Measurements from ENCODE around the gene ASTL. TPM values are rescaled to one million over a fixed set of nuclear protein-coding genes. Genes with fewer than 3 reads are reported as not detected.

Gene ASTL
- polyA plus RNA-seq, 1 donor: 0.04 TPM

GRCh38 chr2:96159084-96159830, 21.0 kb upstream of the ASTL start:
- no peaks in the 10 kb centered on the region for H3K27me3 ChIP-seq (ENCODE audit: control insufficient read depth, insufficient read depth, low read length)
- no peaks in the 10 kb centered on the region for H3K4me1 ChIP-seq (ENCODE audit: control insufficient read depth, insufficient read depth, low read length)
- no CpG with 5 or more reads among the region's 17 CpGs for WGBS (ENCODE audit: insufficient coverage, low lambda C conversion rate)
- H3K4me3 ChIP-seq (ENCODE audit: low read length): no peak overlapping the region
- no peaks in the 10 kb centered on the region for H3K9me3 ChIP-seq (ENCODE audit: control insufficient read depth, low read depth, low read length)
- H3K36me3 ChIP-seq (ENCODE audit: control insufficient read depth, insufficient read depth, low read length): no peaks in the 10 kb centered on the region
- no peak for DNase-seq
- no peak overlapping the region for H3K27ac ChIP-seq (ENCODE audit: low read length)

- no peak overlapping the region for H3K27ac ChIP-seq (ENCODE audit: low read length)
Observed at GRCh38 chr2:96158554-96158940, 20.2 kb upstream of the ASTL start.

DNA sequence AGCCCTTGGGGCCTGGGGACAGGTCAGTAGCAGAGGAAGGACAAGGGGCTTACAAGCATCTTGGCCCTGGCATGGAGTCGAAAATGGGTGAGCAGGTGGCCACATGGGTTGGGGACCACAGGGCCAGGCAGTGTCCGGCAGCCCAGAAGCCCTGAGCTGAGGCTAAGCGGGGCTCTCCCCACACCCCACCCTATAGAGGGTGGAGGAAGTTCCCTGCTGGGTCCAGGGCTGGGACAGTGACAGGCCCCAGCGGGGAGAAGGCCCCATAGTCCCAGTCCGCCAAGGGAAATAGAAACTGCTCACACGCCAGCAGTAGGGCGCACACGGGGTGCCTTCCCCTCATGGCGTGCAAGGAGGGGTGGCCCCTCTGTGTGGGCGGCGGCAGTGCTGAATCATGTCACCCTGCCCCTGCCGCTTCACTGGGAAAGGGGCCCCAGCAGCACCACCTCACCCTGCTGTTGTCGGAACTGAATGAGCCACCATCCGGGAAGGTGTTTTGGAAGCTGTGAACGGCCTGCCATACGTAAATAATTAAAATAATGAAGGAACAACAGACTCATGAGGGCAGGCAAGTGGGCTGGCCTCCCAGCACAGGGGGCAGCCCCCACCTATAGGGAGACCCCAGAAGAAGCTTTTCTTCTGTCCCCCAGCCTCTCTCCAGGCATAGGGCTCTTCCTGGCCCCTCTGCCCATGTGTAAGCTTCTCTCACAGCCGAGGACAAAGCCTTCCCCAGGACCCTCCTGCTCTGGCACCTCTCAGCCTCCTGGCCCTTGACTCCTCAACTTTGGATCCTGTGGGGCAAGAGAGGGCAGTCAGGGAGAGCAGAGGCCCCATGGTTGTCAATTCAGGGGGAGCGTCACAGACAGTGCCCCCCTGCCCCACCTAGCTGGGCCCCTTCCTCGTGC, 19.6 kb upstream of the ASTL start:
- no peaks in the 10 kb centered on the region for H3K9me3 ChIP-seq (ENCODE audit: control insufficient read depth, low read depth, low read length)
- DNase-seq: peak in 1 of 2 donors; percentile 77
- no peaks in the 10 kb centered on the region for H3K36me3 ChIP-seq (ENCODE audit: control insufficient read depth, insufficient read depth, low read length)
- no peaks in the 10 kb centered on the region for H3K4me1 ChIP-seq (ENCODE audit: control insufficient read depth, insufficient read depth, low read length)
- no CpG with 5 or more reads among the region's 19 CpGs for WGBS (ENCODE audit: insufficient coverage, low lambda C conversion rate)
- H3K4me3 ChIP-seq (ENCODE audit: low read length): no peak overlapping the region
- H3K27ac ChIP-seq (ENCODE audit: low read length): no peak overlapping the region
- H3K27me3 ChIP-seq (ENCODE audit: control insufficient read depth, insufficient read depth, low read length): no peaks in the 10 kb centered on the region

More at GRCh38 chr2:96158554-96158940, 20.2 kb upstream of the ASTL start:
- no CpG with 5 or more reads among the region's 14 CpGs for WGBS (ENCODE audit: insufficient coverage, low lambda C conversion rate)
- H3K36me3 ChIP-seq (ENCODE audit: control insufficient read depth, insufficient read depth, low read length): no peaks in the 10 kb centered on the region
- H3K27me3 ChIP-seq (ENCODE audit: control insufficient read depth, insufficient read depth, low read length): no peaks in the 10 kb centered on the region
- no peak for DNase-seq
- H3K4me3 ChIP-seq (ENCODE audit: low read length): no peak overlapping the region
- H3K4me1 ChIP-seq (ENCODE audit: control insufficient read depth, insufficient read depth, low read length): no peaks in the 10 kb centered on the region
- H3K9me3 ChIP-seq (ENCODE audit: control insufficient read depth, low read depth, low read length): no peaks in the 10 kb centered on the region

DNA sequence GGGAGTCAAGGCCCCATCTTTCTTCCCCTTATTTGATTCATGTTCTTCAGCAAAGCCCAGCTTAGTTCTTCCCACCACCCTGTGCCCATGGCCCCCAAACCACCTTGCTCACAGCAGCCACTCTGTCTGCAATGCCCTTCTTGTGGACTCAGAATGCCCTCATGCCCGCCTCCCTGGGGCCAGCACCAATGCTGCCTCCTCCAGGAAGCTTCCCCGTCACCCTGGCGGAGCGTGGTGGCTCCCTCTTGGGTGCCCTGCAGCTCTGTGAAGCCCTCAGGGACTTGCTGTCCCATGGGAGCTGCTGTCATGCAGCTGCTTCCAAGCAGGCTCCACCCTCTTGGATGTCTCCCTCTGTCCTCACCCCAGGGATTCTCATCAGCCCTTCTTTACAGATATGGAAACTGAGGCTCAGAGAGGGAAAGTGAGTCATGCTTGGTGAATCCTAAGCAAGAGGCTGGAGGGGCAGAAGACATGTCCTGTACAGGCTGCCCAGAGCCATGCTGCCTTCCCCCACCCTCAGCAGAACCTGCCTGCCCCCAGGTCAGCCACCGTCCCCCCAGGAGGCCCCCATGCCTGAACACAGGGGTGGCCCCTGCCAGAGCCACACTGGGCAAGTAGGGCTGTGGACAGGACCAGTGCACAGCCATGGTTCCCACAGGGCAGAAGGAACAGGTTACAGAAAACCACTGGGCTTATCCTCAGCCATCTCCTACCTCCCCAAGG, 18.8 kb upstream of the ASTL start:
- Histone ChIP-seq H3K27ac (ENCODE audit: low read length) (no peak overlapping the region), H3K9me3 (ENCODE audit: control insufficient read depth, low read depth, low read length) (no peaks in the 10 kb centered on the region), H3K4me1 (ENCODE audit: control insufficient read depth, insufficient read depth, low read length) (no peaks in the 10 kb centered on the region), H3K36me3 (ENCODE audit: control insufficient read depth, insufficient read depth, low read length) (no peaks in the 10 kb centered on the region), H3K4me3 (ENCODE audit: low read length) (no peak overlapping the region), H3K27me3 (ENCODE audit: control insufficient read depth, insufficient read depth, low read length) (no peaks in the 10 kb centered on the region)
- WGBS (ENCODE audit: insufficient coverage, low lambda C conversion rate): no CpG with 5 or more reads among the region's 5 CpGs
- DNase-seq: no peak

DNA sequence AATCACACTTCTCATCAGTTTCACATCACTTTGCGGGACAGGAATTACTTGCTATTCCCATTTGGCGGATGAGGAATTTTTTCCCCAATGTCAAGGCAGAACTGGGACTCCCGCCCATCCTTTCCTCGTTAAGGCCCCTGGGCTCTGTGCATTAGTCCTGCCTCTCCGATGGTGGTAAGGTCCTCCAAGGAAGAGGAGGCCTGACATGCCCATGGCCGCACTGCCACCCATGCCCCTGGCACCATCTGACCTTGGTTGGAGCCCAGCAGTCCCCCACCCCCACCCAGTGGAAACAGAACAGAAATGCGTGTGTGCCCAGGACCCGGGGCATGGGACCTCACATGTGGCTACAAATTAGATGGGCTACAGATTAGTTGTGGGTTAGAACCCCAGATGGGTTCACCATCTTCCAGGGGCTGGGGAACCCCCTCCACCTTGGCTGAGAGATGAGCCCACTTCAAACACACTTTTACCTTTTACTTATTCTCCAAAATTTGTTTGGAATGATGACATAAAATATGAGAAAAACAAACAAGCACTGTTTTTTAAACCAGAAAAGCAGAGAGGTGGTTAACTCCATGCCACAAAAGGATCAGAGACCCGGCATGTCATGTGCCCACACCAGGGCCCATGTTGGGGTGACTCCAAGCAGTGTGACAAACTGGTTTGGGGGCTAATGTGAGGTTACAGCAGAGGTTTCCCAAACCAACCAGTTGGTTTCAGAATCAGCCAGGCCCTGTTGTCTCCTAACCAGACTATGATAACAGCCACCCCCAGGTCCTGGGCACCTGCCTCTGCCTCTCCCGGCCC, 17.9 kb upstream of the ASTL start:
- Histone ChIP-seq H3K27me3 (ENCODE audit: control insufficient read depth, insufficient read depth, low read length) (no peaks in the 10 kb centered on the region), H3K4me1 (ENCODE audit: control insufficient read depth, insufficient read depth, low read length) (no peaks in the 10 kb centered on the region), H3K4me3 (ENCODE audit: low read length) (no peak overlapping the region), H3K9me3 (ENCODE audit: control insufficient read depth, low read depth, low read length) (no peaks in the 10 kb centered on the region), H3K36me3 (ENCODE audit: control insufficient read depth, insufficient read depth, low read length) (no peaks in the 10 kb centered on the region), H3K27ac (ENCODE audit: low read length) (no peak overlapping the region)
- no peak for DNase-seq
- WGBS (ENCODE audit: insufficient coverage, low lambda C conversion rate): no CpG with 5 or more reads among the region's 10 CpGs

DNA sequence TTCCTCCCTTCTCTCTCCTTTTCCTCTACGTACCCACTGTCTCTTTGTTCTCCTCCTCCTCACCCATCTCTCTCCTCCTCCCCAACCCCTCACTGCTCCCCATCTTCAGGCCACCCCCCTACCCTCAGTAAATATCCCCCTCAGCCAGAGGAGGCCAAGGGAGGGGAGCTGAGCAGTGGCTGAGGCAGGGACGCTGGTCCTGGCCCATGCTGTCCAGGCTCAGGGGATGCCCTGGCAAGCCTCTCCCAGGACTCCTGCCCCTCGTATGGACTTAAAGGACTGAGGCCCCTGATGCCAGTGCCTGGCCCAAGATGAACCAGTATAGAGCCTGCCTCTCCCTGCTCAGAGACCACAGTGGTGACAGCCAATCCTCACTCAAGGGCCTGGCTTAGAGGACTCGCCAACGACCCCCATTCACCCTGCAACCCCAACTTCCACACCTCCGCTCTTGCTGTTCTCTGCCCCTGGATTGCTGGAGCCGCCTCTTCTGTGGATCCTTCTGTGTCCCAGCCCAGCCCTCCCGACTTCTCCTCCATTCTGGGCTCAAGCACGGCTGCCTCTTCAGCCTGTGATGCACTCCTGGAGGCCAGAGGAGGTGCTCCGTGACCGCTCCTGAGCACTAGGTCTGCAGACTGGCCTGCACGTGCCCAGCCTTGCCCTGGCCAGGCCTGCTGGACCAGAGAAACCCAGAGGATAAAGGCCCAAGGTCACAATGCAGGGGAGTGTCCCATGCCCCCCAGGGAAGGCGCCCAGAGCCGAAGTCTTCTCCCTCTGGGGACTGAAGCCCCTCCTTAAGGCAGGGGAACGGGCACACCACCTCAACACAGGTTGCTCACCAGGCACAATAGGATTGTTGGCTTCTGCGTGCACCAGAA, 16.4 kb upstream of the ASTL start:
- Histone ChIP-seq H3K36me3 (ENCODE audit: control insufficient read depth, insufficient read depth, low read length) (no peaks in the 10 kb centered on the region), H3K4me3 (ENCODE audit: low read length) (no peak overlapping the region), H3K9me3 (ENCODE audit: control insufficient read depth, low read depth, low read length) (no peaks in the 10 kb centered on the region), H3K27ac (ENCODE audit: low read length) (no peak overlapping the region), H3K4me1 (ENCODE audit: control insufficient read depth, insufficient read depth, low read length) (no peaks in the 10 kb centered on the region), H3K27me3 (ENCODE audit: control insufficient read depth, insufficient read depth, low read length) (no peaks in the 10 kb centered on the region)
- WGBS (ENCODE audit: insufficient coverage, low lambda C conversion rate): no CpG with 5 or more reads among the region's 16 CpGs
- no peak for DNase-seq

- Histone ChIP-seq H3K4me1 (ENCODE audit: control insufficient read depth, insufficient read depth, low read length) (peaks cover under 1% of the 10 kb centered on the region), H3K27ac (ENCODE audit: low read length) (no peak overlapping the region), H3K36me3 (ENCODE audit: control insufficient read depth, insufficient read depth, low read length) (no peaks in the 10 kb centered on the region), H3K27me3 (ENCODE audit: control insufficient read depth, insufficient read depth, low read length) (no peaks in the 10 kb centered on the region), H3K9me3 (ENCODE audit: control insufficient read depth, low read depth, low read length) (no peaks in the 10 kb centered on the region), H3K4me3 (ENCODE audit: low read length) (no peak overlapping the region)
- no peak for DNase-seq
- WGBS (ENCODE audit: insufficient coverage, low lambda C conversion rate): no CpG with 5 or more reads among the region's 7 CpGs
Observed at GRCh38 chr2:96153991-96154431, 15.7 kb upstream of the ASTL start.

DNA sequence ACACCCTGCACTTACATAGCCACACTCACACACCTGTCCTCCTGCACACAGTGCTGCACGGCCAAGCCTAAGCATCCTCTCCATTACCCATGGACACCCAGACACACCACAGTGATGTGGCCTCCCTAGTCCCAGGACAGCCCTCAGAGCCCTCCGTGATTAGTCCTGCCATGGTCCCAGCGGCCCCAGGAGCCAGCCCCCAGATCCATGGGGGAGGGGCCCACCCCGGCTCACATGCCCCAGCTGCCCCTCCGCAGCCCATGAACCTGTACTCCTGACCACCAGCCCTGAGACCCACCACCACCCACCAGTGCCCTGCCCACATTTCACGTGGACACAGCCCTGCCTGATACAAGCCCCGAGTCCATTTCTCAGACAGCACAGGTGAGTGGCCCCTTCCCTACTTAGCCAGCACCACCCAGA, 15.0 kb upstream of the ASTL start:
- Histone ChIP-seq H3K27ac (ENCODE audit: low read length) (no peak overlapping the region), H3K9me3 (ENCODE audit: control insufficient read depth, low read depth, low read length) (no peaks in the 10 kb centered on the region), H3K27me3 (ENCODE audit: control insufficient read depth, insufficient read depth, low read length) (no peaks in the 10 kb centered on the region), H3K4me1 (ENCODE audit: control insufficient read depth, insufficient read depth, low read length) (peaks cover 4% of the 10 kb centered on the region), H3K4me3 (ENCODE audit: low read length) (no peak overlapping the region), H3K36me3 (ENCODE audit: control insufficient read depth, insufficient read depth, low read length) (no peaks in the 10 kb centered on the region)
- WGBS (ENCODE audit: insufficient coverage, low lambda C conversion rate): no CpG with 5 or more reads among the region's 7 CpGs
- DNase-seq: no peak

Data from large intestine (tissue), 3 donors.